Spleen (tissue), 11 donors: Measurements from ENCODE around the gene TRABD2B. TPM values are rescaled to one million over a fixed set of nuclear protein-coding genes. Genes with fewer than 3 reads are reported as not detected.

ENCODE experiments used
- DNase-seq: peaks from one replicate; pipeline ENCODE4 v3.0.0-alpha.2; 2020
- H3K27ac ChIP-seq, 8 donors: fragments of 200-600 bp; sonication (generic) in 7 of 8; 1 replicate in 4 of 8; 2 replicates in 4 of 8; pipeline versions ENCODE4 v1.5.0 to v1.8.0; 2016 to 2021; ENCODE audit warnings: inconsistent platforms in 4 of 8, mild to moderate bottlenecking in 4 of 8, moderate library complexity in 1 of 8
- H3K27me3 ChIP-seq, 7 donors: fragments of 200-600 bp; sonication (generic) in 6 of 7; replicated peaks in 1 of 7; 1 replicate in 4 of 7; 2 replicates in 3 of 7; pipeline versions ENCODE4 v1.5.0 to v1.8.0; 2016 to 2021; ENCODE audit warnings: inconsistent platforms in 3 of 7, mild to moderate bottlenecking in 1 of 7
- H3K36me3 ChIP-seq, 6 donors: fragments of 200-600 bp; sonication (generic) in 5 of 6; 1 replicate in 4 of 6; 2 replicates in 2 of 6; pipeline versions ENCODE4 v1.5.0 to v1.8.0; 2016 to 2021; ENCODE audit warnings: inconsistent platforms in 2 of 6
- H3K4me1 ChIP-seq, 6 donors: fragments of 200-600 bp; sonication (generic) in 5 of 6; 1 replicate in 3 of 6; 2 replicates in 3 of 6; pipeline versions ENCODE4 v1.5.0 to v1.8.0; 2016 to 2021; ENCODE audit warnings: inconsistent platforms in 3 of 6
- H3K4me3 ChIP-seq, 8 donors: fragments of 200-600 bp; sonication (generic) in 7 of 8; 1 replicate in 4 of 8; 2 replicates in 4 of 8; pipeline versions ENCODE4 v1.5.0 to v1.8.0; 2016 to 2021; ENCODE audit warnings: inconsistent platforms in 4 of 8, mild to moderate bottlenecking in 4 of 8, moderate library complexity in 2 of 8
- H3K9me3 ChIP-seq, 8 donors: fragments of 200-600 bp; sonication (generic) in 7 of 8; 1 replicate in 4 of 8; 2 replicates in 4 of 8; pipeline versions ENCODE4 v1.5.0 to v1.8.0; 2016 to 2021; ENCODE audit warnings: inconsistent platforms in 4 of 8
- POLR2A ChIP-seq, 3 donors: fragments of 450-650 bp; IDR thresholded peaks; one replicate each; pipeline ENCODE4 v1.5.1; 2017; ENCODE audit warnings: antibody characterized with exemption in 3 of 3, mild to moderate bottlenecking in 1 of 3
- POLR2AphosphoS5 ChIP-seq, 3 donors: sonication (generic); formaldehyde crosslinking; IDR thresholded peaks; one replicate each; pipeline ENCODE4 v1.5.1; 2017; ENCODE audit warnings: antibody characterized with exemption in 3 of 3
- WGBS, 5 donors: extraction: QIAGEN DNeasy Blood & Tissue Kit in 3 of 5; methylation state at CpG; one replicate each; pipeline versions ENCODE4 v1.1.5 to v1.1.7; 2013 to 2018; 5-methylcytosine and 5-hydroxymethylcytosine counted together
- intact Hi-C: fragments of 100-400 bp; cut with DNase I; formaldehyde crosslinking; loops from one replicate; pipeline ENCODE4 v1.15.0; 2023; ENCODE audit warnings: low total_unique reads
- polyA plus RNA-seq, 3 donors: library from polyadenylated mRNA; stranded (reverse); fragments of 200-250 nt; gene quantifications; one replicate each; pipeline ENCODE4 v1.2.1, GENCODE V29; 2013
- total RNA-seq, 7 donors: library from RNA; depleted of rRNA in 3 of 7; stranded (reverse); fragments of >200 nt in 3 of 7; fragmentation: NEBNext Ultra II Directional in 4 of 7; extraction: Animal tissue kit (Norgen Biotek cat#: 25700) in 4 of 7; gene quantifications; one replicate each; pipeline versions ENCODE4 v1.1.0 to v1.2.1, GENCODE V29; 2016 to 2021
- TF ChIP-seq, protein P1 (sequence below), 11 experiments: fragments of 200-600 bp in 7 of 11; fragments of 450-650 bp in 4 of 11; sonication (generic) in 4 of 11; IDR thresholded peaks in 8 of 11; conservative IDR thresholded peaks in 3 of 11; 1 replicate in 7 of 11; 2 replicates in 4 of 11; pipeline versions ENCODE4 v1.4.0 to v1.8.0; 2016 to 2021; ENCODE audit warnings: antibody characterized with exemption in 11 of 11, inconsistent platforms in 4 of 11, mild to moderate bottlenecking in 1 of 11
- donor health status: healthy with polysubstance abuse.
- donor health status: DM: no; HTN: no; CAD: no; lungs with moderate emphysema.
- donor health status: DM: no; HTN: no; CAD: no.
- donor health status: Bipolar disorder and iron deficiency.
- donor health status: healthy.
- donor health status: DM: no; HTN: no; CAD: no.
- donor health status: DM: yes; HTN: yes; CAD: no.

The TRABD2B gene
- total and polyA plus RNA-seq, 10 donors = 0.11 to 3.5 (median 0.64) TPM

DNA sequence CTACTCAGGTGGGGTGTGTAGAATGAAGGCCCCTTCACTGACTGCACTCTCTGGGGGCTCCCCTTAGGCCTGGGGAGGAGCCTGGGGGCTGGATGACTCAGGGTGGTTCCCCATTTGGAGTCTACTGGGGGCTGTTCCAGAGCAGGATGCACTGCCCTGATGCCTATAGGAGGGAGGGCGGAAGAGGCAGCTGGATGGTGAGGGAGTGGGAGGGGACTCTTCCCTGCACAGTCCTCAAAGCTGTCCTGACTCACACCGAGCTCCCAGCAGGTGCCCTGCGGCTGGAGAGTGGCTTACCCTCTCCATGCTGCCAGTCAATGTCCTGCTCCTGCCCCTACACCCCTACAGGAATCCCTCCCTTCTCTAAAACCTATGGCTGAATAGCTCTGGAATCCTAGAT lies 204.4 kb downstream of the TRABD2B start:
- 73 to 93% (median 90%) methylated on average over 2 to 3 of the region's 3 CpGs for WGBS, 5 donors
- no peaks in the 10 kb centered on the region for H3K27me3 ChIP-seq
- no peak for DNase-seq
- no peak overlapping the region for H3K27ac ChIP-seq
- no peak overlapping the region for H3K4me3 ChIP-seq
- no peaks in the 10 kb centered on the region for H3K9me3 ChIP-seq
- intact Hi-C loops = no loop called here
- no peak for TF ChIP-seq POLR2A (IDR thresholded peaks at IDR 0.05)
- no peak for TF ChIP-seq POLR2AphosphoS5 (IDR thresholded peaks at IDR 0.05)
- TF ChIP-seq, protein P1, sequence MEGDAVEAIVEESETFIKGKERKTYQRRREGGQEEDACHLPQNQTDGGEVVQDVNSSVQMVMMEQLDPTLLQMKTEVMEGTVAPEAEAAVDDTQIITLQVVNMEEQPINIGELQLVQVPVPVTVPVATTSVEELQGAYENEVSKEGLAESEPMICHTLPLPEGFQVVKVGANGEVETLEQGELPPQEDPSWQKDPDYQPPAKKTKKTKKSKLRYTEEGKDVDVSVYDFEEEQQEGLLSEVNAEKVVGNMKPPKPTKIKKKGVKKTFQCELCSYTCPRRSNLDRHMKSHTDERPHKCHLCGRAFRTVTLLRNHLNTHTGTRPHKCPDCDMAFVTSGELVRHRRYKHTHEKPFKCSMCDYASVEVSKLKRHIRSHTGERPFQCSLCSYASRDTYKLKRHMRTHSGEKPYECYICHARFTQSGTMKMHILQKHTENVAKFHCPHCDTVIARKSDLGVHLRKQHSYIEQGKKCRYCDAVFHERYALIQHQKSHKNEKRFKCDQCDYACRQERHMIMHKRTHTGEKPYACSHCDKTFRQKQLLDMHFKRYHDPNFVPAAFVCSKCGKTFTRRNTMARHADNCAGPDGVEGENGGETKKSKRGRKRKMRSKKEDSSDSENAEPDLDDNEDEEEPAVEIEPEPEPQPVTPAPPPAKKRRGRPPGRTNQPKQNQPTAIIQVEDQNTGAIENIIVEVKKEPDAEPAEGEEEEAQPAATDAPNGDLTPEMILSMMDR (IDR thresholded peaks at IDR 0.05 in 8 of 11, conservative IDR thresholded peaks at IDR 0.05 in 3 of 11) = no peak
- H3K4me1 ChIP-seq = no peaks in the 10 kb centered on the region
- no peaks in the 10 kb centered on the region for H3K36me3 ChIP-seq

DNA sequence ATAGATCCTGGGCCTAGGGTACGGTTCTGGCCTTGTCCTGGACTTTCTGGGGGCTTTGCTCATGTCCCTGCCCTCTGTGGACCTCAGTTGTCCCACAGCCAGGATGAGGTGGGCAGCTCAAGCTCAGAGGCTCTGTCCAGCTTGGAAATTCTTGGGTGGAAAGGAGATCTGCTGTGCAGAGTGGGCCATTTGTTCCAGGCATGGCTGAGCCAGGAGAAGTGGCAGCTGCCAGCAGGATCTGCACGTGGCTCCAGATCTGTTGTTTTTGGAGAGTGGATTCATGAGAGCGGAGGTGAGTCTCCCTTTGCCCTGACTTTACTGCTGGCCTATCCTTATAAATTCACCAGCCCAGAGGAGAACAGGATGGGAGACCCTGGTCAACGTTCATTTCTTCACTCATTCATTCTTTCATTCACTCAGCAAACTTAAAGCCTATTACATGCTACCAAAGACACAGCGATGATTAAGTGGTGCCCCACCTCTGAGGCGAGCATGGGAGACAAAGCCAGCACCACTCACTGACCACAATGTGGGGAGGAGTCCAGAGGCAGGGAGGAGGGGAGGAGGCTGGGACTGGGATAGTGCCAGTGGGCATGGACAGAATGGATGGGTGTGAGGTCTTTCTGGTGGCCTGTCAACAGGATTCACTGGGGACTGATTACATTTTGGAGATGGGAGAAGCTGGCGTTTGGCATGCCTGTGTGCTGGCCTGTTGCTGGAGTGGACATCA lies 205.1 kb downstream of the TRABD2B start:
- H3K27ac ChIP-seq = no peak overlapping the region
- no peak for TF ChIP-seq POLR2AphosphoS5 (IDR thresholded peaks at IDR 0.05)
- no peaks in the 10 kb centered on the region for H3K27me3 ChIP-seq
- H3K4me1 ChIP-seq = no peaks in the 10 kb centered on the region
- no peaks in the 10 kb centered on the region for H3K9me3 ChIP-seq
- DNase-seq = no peak
- H3K36me3 ChIP-seq = no peaks in the 10 kb centered on the region
- 73 to 84% (median 82%) methylated on average over 6 to 7 of the region's 7 CpGs for WGBS, 5 donors
- intact Hi-C loops = no loop called here
- H3K4me3 ChIP-seq = no peak overlapping the region

DNA sequence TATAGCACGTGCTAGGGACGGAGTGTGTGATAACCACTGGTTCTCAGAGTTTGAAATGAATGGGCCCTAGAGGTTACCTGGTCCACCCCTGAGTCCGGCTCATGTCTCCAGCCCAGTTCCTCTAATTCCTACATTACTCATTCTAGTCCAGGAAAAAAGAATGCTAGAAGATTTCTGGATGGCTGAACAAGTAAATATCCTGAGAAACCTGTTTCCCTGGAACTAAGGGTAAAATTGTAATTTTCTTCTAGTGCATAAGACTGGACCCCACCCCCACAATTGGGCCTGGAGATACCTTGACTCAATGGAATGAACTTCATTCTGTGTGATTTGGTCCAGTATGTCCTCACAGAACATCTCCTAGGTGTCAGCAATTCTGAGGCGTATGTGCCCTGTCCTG lies 208.4 kb downstream of the TRABD2B start:
- WGBS, 5 donors = 82 to 96% (median 86%) methylated on average over 4 of the region's 4 CpGs
- no peaks in the 10 kb centered on the region for H3K36me3 ChIP-seq
- TF ChIP-seq, protein P1 (IDR thresholded peaks at IDR 0.05 in 8 of 11, conservative IDR thresholded peaks at IDR 0.05 in 3 of 11) = no peak
- TF ChIP-seq POLR2AphosphoS5 (IDR thresholded peaks at IDR 0.05) = no peak
- TF ChIP-seq POLR2A (IDR thresholded peaks at IDR 0.05) = no peak
- H3K4me1 ChIP-seq = peaks cover 0 to 10% (median 0%) of the 10 kb centered on the region in 6 donors
- intact Hi-C loops = no loop called here
- no peaks in the 10 kb centered on the region for H3K27me3 ChIP-seq
- H3K4me3 ChIP-seq = no peak overlapping the region
- H3K9me3 ChIP-seq = no peaks in the 10 kb centered on the region
- H3K27ac ChIP-seq = no peak overlapping the region
- no peak for DNase-seq

DNA sequence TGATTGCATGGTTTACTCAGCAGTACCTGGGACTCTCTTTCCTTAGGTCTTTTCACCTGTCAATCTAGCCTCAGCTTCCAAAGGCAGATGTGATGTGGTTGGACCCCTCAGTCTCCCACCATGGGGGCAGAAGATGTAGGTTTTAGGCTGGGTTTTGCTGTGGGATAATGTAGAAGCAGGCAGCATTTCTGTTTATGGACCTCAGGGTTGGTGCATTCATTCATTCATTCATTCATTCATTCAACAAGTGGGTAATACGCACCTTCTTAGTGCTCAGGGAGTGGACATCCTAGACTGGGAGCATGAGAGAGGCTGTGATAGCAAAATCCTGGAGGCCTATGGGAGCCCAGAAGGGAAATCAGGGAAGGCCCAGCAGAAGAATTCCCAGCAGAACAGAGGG lies 209.6 kb downstream of the TRABD2B start:
- Histone ChIP-seq H3K4me1 (peaks cover 0 to 10% (median 0%) of the 10 kb centered on the region in 6 donors), H3K27me3 (no peaks in the 10 kb centered on the region), H3K9me3 (no peaks in the 10 kb centered on the region), H3K36me3 (no peaks in the 10 kb centered on the region), H3K4me3 (no peak overlapping the region), H3K27ac (no peak overlapping the region)
- WGBS, 5 donors = 92 to 100% (median 100%) methylated on average over 1 of the region's 1 CpG
- no peak for DNase-seq
- intact Hi-C loops = no loop called here
- TF ChIP-seq POLR2AphosphoS5 (IDR thresholded peaks at IDR 0.05) (no peak), POLR2A (IDR thresholded peaks at IDR 0.05) (no peak)
- TF ChIP-seq, protein P1 (IDR thresholded peaks at IDR 0.05 in 8 of 11, conservative IDR thresholded peaks at IDR 0.05 in 3 of 11) = no peak
